Measurements from ENCODE around the gene AHSG. TPM values are rescaled to one million over a fixed set of nuclear protein-coding genes. Genes with fewer than 3 reads are reported as not detected.
"Not testable (repeated sequence)": the region's sequence is repeated elsewhere in the genome, so short reads cannot be mapped to it uniquely, and the experiment has no call there.

Gene AHSG
- total RNA-seq, 1 experiment from 2014 or later, result not detected

DNA sequence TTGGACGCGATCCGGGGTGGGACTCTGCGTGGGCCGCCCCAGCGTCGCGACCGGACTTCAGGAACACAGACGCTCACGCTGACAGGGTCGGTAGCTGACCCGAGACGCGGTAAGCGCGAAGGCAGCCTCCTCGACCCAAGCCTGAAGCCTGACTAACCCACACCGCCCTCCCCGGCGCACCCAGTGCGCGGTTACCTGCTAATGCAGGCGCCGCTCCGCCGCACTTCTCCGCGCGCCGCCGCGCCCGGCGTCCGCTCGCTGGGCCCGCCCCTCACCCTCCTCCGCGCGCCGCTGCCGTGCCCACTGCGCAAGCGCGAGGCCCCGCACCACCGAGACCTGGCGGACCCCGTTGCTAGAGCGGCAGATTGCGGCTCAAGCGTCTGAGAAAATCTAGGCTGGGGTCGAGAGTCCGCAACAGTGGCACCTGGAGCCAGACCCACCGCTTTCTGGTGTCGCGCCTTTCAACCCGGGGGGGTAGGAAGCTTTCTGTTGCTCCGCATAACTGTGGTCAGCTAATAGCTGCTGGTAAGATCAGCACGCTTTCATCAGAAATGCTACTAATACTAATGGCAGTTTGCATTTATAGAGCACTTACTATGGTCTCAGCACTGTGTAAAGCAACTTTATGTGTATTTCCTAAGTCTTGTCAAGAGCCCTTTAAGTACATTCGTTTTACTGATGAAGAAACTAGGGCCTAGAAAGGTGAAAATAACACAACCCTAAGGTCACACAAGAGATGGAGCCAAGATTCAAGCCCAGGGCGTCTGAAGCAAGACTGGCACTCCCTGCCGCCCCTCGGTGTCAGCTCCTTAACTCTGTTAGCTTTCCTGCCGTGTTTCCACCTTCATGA, 45.6 kb upstream of the AHSG start, which contains the start of gene TBCCD1:
TSS of gene TBCCD1 (minus strand) at position 268 of the 850 bp plus-strand sequence. CDS start 3,010 bp downstream, outside the sequence.
- intact Hi-C loops (cut with micrococcal nuclease), result loop anchor here (1.0 kb wide), 3 partner anchors 42 to 254 kb away; no protein-coding TSS in a partner anchor
- TF ChIP-seq, protein P1, sequence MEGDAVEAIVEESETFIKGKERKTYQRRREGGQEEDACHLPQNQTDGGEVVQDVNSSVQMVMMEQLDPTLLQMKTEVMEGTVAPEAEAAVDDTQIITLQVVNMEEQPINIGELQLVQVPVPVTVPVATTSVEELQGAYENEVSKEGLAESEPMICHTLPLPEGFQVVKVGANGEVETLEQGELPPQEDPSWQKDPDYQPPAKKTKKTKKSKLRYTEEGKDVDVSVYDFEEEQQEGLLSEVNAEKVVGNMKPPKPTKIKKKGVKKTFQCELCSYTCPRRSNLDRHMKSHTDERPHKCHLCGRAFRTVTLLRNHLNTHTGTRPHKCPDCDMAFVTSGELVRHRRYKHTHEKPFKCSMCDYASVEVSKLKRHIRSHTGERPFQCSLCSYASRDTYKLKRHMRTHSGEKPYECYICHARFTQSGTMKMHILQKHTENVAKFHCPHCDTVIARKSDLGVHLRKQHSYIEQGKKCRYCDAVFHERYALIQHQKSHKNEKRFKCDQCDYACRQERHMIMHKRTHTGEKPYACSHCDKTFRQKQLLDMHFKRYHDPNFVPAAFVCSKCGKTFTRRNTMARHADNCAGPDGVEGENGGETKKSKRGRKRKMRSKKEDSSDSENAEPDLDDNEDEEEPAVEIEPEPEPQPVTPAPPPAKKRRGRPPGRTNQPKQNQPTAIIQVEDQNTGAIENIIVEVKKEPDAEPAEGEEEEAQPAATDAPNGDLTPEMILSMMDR (IDR thresholded peaks at IDR 0.05; ENCODE audit: unreplicated experiment), result no peak
- Mint-ChIP-seq H3K4me1 (ENCODE audit: insufficient read depth, unreplicated experiment) (peaks cover 25% of the 10 kb centered on the region), H3K27me3 (ENCODE audit: insufficient read depth, unreplicated experiment) (no peaks in the 10 kb centered on the region), H3K27ac (ENCODE audit: low read depth, unreplicated experiment) (peak within 1 kb of the TSS; percentile 96), H3K4me3 (ENCODE audit: unreplicated experiment) (peak within 1 kb of the TSS; percentile 98), H3K36me3 (ENCODE audit: insufficient read depth, unreplicated experiment) (peaks cover 11% of the 10 kb centered on the region), H3K9me3 (ENCODE audit: unreplicated experiment) (no peaks in the 10 kb centered on the region)
- BruUV-seq (replicated peaks), result TSS peak; percentile 13
- CTCF ChIA-PET, result interaction anchor here (0.7 to 6.6 kb wide), 7 partner anchors 22 to 257 kb away, joined by 3 to 50 read pairs (median 4); no protein-coding TSS in a partner anchor
- POLR2A ChIA-PET, result interaction anchor here (0.6 to 9.2 kb wide), 28 partner anchors 10 to 1300 kb away, joined by 3 to 161 read pairs (median 4); partner anchors contain the start of genes EIF4A2, FETUB and TRA2B
- DNase-seq (ENCODE audit: unreplicated experiment), result peak; percentile 90

DNA sequence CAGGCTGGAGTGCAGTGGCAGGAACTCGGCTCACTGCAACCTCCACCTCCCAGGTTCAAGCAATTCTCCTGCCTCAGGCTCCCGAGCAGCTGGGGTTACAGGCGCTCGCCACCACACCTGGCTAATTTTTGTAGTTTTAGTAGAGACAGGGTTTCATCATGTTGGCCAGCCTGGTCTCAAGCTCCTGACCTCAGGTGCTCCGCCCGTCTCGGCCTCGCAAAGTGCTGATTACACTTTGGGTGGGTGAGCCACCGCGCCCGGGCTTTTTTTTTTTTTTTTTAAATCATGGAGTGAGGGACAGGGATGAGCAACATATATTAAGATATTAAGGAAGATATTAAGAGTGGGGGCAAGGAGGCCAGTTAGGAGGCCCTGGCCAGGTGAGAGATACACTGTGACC, 43.5 kb upstream of the AHSG start:
- H3K9me3 Mint-ChIP-seq (ENCODE audit: unreplicated experiment); DNase-seq (ENCODE audit: unreplicated experiment); BruUV-seq (replicated peaks); H3K27me3 Mint-ChIP-seq (ENCODE audit: insufficient read depth, unreplicated experiment); intact Hi-C loops (cut with micrococcal nuclease): not testable (repeated sequence)
- Mint-ChIP-seq H3K27ac (ENCODE audit: low read depth, unreplicated experiment) (peak overlapping the region; percentile 97), H3K4me3 (ENCODE audit: unreplicated experiment) (peak overlapping the region; percentile 79), H3K4me1 (ENCODE audit: insufficient read depth, unreplicated experiment) (peaks cover 30% of the 10 kb centered on the region), H3K36me3 (ENCODE audit: insufficient read depth, unreplicated experiment) (peaks cover 30% of the 10 kb centered on the region)
- CTCF ChIA-PET, result interaction anchor here (0.6 to 6.6 kb wide), 8 partner anchors 16 to 424 kb away, joined by 3 to 50 read pairs (median 5); no protein-coding TSS in a partner anchor
- POLR2A ChIA-PET, result interaction anchor here (0.6 to 9.2 kb wide), 13 partner anchors 16 to 636 kb away, joined by 3 to 161 read pairs (median 4); partner anchors contain the start of genes AHSG, EIF4A2, RFC4 and TRA2B

DNA sequence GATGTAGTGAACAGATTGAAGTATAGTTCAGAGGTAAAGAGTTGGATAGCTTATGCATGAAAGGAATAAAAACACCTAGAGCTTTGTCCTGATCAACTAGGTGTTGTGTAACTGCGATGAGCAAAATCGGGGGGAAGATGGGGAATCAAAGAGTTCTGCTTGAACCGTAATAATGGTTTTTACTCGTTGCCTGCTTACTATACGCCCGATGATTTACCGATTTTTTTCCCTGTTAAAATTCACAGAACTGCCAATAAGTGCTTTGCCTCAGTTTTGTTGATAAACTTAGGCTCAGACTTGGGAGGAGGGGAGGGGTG, 43.1 kb upstream of the AHSG start:
- DNase-seq (ENCODE audit: unreplicated experiment), result no peak
- H3K27ac Mint-ChIP-seq (ENCODE audit: low read depth, unreplicated experiment), result peak overlapping the region; percentile 97
- intact Hi-C loops (cut with micrococcal nuclease), result no loop called here
- ChIA-PET CTCF (interaction anchor here (0.8 to 4.3 kb wide), 5 partner anchors 16 to 252 kb away, joined by 3 to 46 read pairs (median 4); no protein-coding TSS in a partner anchor), POLR2A (interaction anchor here (0.7 to 9.2 kb wide), 18 partner anchors 16 to 753 kb away, joined by 3 to 161 read pairs (median 4); partner anchors contain the start of genes EIF4A2, RFC4 and TRA2B)
- TF ChIP-seq, protein P1 (IDR thresholded peaks at IDR 0.05; ENCODE audit: unreplicated experiment), result no peak
- BruUV-seq (replicated peaks), result TSS peak; percentile 66
- H3K4me3 Mint-ChIP-seq (ENCODE audit: unreplicated experiment), result peak overlapping the region; percentile 79
- H3K9me3 Mint-ChIP-seq (ENCODE audit: unreplicated experiment), result no peaks in the 10 kb centered on the region
- peaks cover 33% of the 10 kb centered on the region for H3K36me3 Mint-ChIP-seq (ENCODE audit: insufficient read depth, unreplicated experiment)
- no peaks in the 10 kb centered on the region for H3K27me3 Mint-ChIP-seq (ENCODE audit: insufficient read depth, unreplicated experiment)
- H3K4me1 Mint-ChIP-seq (ENCODE audit: insufficient read depth, unreplicated experiment), result peaks cover 31% of the 10 kb centered on the region

DNA sequence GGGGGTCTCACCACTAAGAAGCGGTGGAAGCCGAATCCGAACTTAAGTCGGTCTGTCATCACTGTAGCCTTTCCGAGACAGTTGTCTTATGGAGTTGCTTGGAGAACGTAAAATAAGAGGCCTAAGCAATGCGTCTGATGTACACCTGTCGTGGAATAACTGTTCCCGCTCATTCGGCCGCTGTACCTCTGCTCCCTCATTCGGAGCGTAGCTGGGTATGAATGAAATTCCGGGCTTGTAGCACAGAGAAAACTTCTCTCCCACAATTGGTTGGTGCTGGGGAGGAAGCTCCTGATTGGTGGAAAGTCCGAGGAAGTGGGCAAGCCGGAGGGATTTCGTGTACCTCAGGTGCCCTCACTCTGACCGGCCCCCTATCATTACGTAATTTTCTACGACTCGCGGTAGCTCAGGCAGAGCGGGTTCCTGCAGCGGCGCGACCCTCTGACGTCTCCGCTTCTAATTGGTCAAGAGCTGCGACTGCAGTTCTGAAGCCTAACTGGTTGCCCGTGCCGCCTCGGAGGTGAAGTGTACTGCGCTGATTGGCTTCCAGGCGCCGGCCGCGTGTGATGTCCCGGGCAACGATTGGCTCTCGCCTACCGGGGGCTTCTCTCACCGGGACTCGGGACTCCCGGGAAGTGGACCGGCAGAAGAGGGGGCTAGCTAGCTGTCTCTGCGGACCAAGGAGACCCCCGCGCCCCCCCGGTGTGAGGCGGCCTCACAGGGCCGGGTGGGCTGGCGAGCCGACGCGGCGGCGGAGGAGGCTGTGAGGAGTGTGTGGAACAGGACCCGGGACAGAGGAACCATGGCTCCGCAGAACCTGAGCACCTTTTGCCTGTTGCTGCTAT, 42.5 kb upstream of the AHSG start, which contains the start of gene DNAJB11:
TSS of gene DNAJB11 (plus strand) at position 625 of the 845 bp plus-strand sequence. CDS start at position 803, 178 bp downstream.
- ChIA-PET POLR2A (interaction anchor here (0.6 to 9.2 kb wide), 20 partner anchors 15 to 754 kb away, joined by 3 to 161 read pairs (median 4); partner anchors contain the start of genes EIF4A2, RFC4 and TRA2B), CTCF (interaction anchor here (0.6 to 4.3 kb wide), 6 partner anchors 15 to 627 kb away, joined by 3 to 46 read pairs (median 4); no protein-coding TSS in a partner anchor)
- Mint-ChIP-seq H3K27ac (ENCODE audit: low read depth, unreplicated experiment) (peak within 1 kb of the TSS; percentile 97), H3K36me3 (ENCODE audit: insufficient read depth, unreplicated experiment) (peaks cover 39% of the 10 kb centered on the region), H3K27me3 (ENCODE audit: insufficient read depth, unreplicated experiment) (no peaks in the 10 kb centered on the region), H3K4me1 (ENCODE audit: insufficient read depth, unreplicated experiment) (peaks cover 31% of the 10 kb centered on the region), H3K9me3 (ENCODE audit: unreplicated experiment) (no peaks in the 10 kb centered on the region), H3K4me3 (ENCODE audit: unreplicated experiment) (peak within 1 kb of the TSS; percentile 79)
- intact Hi-C loops (cut with micrococcal nuclease), result no loop called here
- no TSS peak for BruUV-seq (replicated peaks)
- DNase-seq (ENCODE audit: unreplicated experiment), result peak; percentile 99
- TF ChIP-seq, protein P1 (IDR thresholded peaks at IDR 0.05; ENCODE audit: unreplicated experiment), result no peak

All from MCF 10A (cell line).